Keratinocyte (primary cell): Measurements from ENCODE around the gene MPND. TPM values are rescaled to one million over a fixed set of nuclear protein-coding genes. Genes with fewer than 3 reads are reported as not detected.

Experiments used
- DNase-seq: peaks from one replicate; pipeline ENCODE4 v3.0.0-alpha.2; 2011; ENCODE audit warnings: low read depth, missing footprints, low spot score
- FAIRE-seq: peaks from 2 replicates; lab custom pipeline; 2011; peaks lifted over from hg19 to GRCh38; lab: Jason Lieb, UNC
- H2AFZ ChIP-seq: 2 replicates; pipeline ENCODE4 v1.6.0; 2012; ENCODE audit warnings: low read length, control low read depth, inconsistent platforms; ENCODE audit not compliant: control insufficient read depth
- H3K27ac ChIP-seq: 2 replicates; pipeline ENCODE4 v1.5.1; 2011; ENCODE audit warnings: low read length; ENCODE audit not compliant: control insufficient read depth, insufficient read depth
- H3K27me3 ChIP-seq: 3 replicates; pipeline ENCODE4 v1.6.0; 2011; ENCODE audit warnings: low read length; ENCODE audit not compliant: control insufficient read depth, insufficient read depth; ENCODE audit errors: extremely low read depth
- H3K36me3 ChIP-seq, 2 experiments: 2 replicates in 1 of 2; 3 replicates in 1 of 2; pipeline ENCODE4 v1.5.1; 2011; ENCODE audit warnings: low read length in 2 of 2, mild to moderate bottlenecking in 1 of 2; ENCODE audit not compliant: control insufficient read depth in 2 of 2, insufficient read depth in 2 of 2; ENCODE audit errors: extremely low read depth in 1 of 2
- H3K4me1 ChIP-seq: 3 replicates; pipeline ENCODE4 v1.5.1; 2011; ENCODE audit warnings: low read length; ENCODE audit not compliant: control insufficient read depth, insufficient read depth; ENCODE audit errors: extremely low read depth
- H3K4me2 ChIP-seq: 3 replicates; pipeline ENCODE4 v1.6.0; 2011; ENCODE audit warnings: low read depth, low read length; ENCODE audit not compliant: control insufficient read depth, insufficient read depth; ENCODE audit errors: extremely low read depth
- H3K4me3 ChIP-seq, 3 experiments: fragments of 200-600 bp in 1 of 3; sonication (generic) in 1 of 3; 2 replicates in 2 of 3; 3 replicates in 1 of 3; pipeline ENCODE4 v1.5.1; 2011 to 2016; ENCODE audit warnings: low read length in 3 of 3, mild to moderate bottlenecking in 3 of 3, control low read depth in 2 of 3, inconsistent platforms in 1 of 3, low read depth in 1 of 3, mixed read lengths in 1 of 3, mixed run types in 1 of 3, moderate library complexity in 1 of 3; ENCODE audit not compliant: control insufficient read depth in 2 of 3, insufficient read depth in 2 of 3; ENCODE audit errors: extremely low read depth in 1 of 3
- H3K79me2 ChIP-seq: 2 replicates; pipeline ENCODE4 v1.6.0; 2012; ENCODE audit warnings: low read length; ENCODE audit not compliant: control insufficient read depth, insufficient read depth
- H3K9ac ChIP-seq: 3 replicates; pipeline ENCODE4 v1.6.0; 2011; ENCODE audit warnings: low read length; ENCODE audit not compliant: control insufficient read depth, insufficient read depth; ENCODE audit errors: extremely low read depth
- H3K9me1 ChIP-seq: 3 replicates; pipeline ENCODE4 v1.6.0; 2011; ENCODE audit warnings: low read length; ENCODE audit not compliant: control insufficient read depth, insufficient read depth; ENCODE audit errors: extremely low read depth
- H3K9me3 ChIP-seq: 2 replicates; pipeline ENCODE4 v1.5.1; 2012; ENCODE audit warnings: low read depth, low read length; ENCODE audit not compliant: control insufficient read depth
- H4K20me1 ChIP-seq: 3 replicates; pipeline ENCODE4 v1.6.0; 2011; ENCODE audit warnings: low read length; ENCODE audit not compliant: control insufficient read depth, insufficient read depth; ENCODE audit errors: extremely low read depth
- EZH2 ChIP-seq: IDR thresholded peaks from one replicate; pipeline ENCODE4 v1.6.1; 2012; ENCODE audit warnings: inconsistent platforms, mild to moderate bottlenecking, low read length, moderate library complexity
- dilution Hi-C: fragments of 300-500 bp; cut with MboI; formaldehyde crosslinking; loops from one replicate; pipeline ENCODE4 v1.7.0; 2020; ENCODE audit warnings: low sequenced_read_pairs; ENCODE audit not compliant: extremely low pct_ligation_motif_present
- polyA plus RNA-seq, 5 experiments: library from polyadenylated mRNA; depleted of rRNA in 3 of 5; stranded (reverse) in 3 of 5; stranded (forward) in 1 of 5; unstranded in 1 of 5; fragments of >200 nt; gene quantifications; 1 replicate in 1 of 5; 2 replicates in 3 of 5; 3 replicates in 1 of 5; pipeline versions ENCODE4 v1.2.1 to v1.2.3, GENCODE V29; 2011 to 2012; ENCODE audit warnings: missing spikeins in 2 of 5, low read depth in 1 of 5, low replicate concordance in 1 of 5
- TF ChIP-seq, protein P1 (sequence below), 3 experiments: IDR thresholded peaks in 1 of 3; conservative IDR thresholded peaks in 1 of 3; optimal IDR thresholded peaks in 1 of 3; 2 replicates in 2 of 3; 3 replicates in 1 of 3; pipeline versions ENCODE3 to v1.5.1; 2011; ENCODE audit warnings: low read length in 3 of 3, mild to moderate bottlenecking in 3 of 3, moderate library complexity in 2 of 3, control low read depth in 1 of 3, inconsistent platforms in 1 of 3; ENCODE audit not compliant: insufficient read depth in 2 of 3; ENCODE audit errors: extremely low read depth in 1 of 3

MPND gene
- polyA plus RNA-seq, 1 donor (not counting 4 experiments of a cell fraction or from before 2014, with no cell fraction given), result 4.2 TPM

DNA sequence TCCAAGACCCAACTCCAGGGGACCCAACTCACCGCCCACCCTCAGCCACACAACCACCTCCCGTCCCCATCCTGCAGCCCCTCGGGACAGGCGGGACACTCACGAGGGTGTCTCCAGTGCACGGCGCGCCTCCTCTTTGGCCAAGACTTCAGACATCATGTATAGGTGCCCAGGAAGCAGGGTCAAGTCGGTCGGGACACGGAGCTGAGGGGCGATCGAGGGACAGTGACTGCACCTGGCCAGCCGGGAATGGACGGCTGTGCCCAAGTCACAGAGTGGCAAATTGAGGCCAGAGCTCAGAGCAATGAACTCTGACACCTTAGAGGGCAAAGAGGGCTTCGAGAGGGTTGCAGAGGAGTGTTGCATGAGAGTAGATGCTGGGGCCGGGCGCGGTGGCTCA, 13.5 kb upstream of the MPND start:
- no peak overlapping the region for H3K9ac ChIP-seq
- no peak overlapping the region for H3K4me3 ChIP-seq
- dilution Hi-C loops, result no loop called here
- H3K36me3 ChIP-seq, result peaks cover 0 to 10% of the 10 kb centered on the region in 2 experiments
- H3K79me2 ChIP-seq, result no peaks in the 10 kb centered on the region
- H3K9me1 ChIP-seq, result no peaks in the 10 kb centered on the region
- no peak overlapping the region for H3K27ac ChIP-seq
- no peak overlapping the region for H2AFZ ChIP-seq
- no peak overlapping the region for H3K4me2 ChIP-seq
- DNase-seq, result no peak
- no peaks in the 10 kb centered on the region for H3K9me3 ChIP-seq
- H3K4me1 ChIP-seq, result no peaks in the 10 kb centered on the region
- no peak for FAIRE-seq
- H3K27me3 ChIP-seq, result no peaks in the 10 kb centered on the region
- no peaks in the 10 kb centered on the region for H4K20me1 ChIP-seq
- TF ChIP-seq, protein P1, sequence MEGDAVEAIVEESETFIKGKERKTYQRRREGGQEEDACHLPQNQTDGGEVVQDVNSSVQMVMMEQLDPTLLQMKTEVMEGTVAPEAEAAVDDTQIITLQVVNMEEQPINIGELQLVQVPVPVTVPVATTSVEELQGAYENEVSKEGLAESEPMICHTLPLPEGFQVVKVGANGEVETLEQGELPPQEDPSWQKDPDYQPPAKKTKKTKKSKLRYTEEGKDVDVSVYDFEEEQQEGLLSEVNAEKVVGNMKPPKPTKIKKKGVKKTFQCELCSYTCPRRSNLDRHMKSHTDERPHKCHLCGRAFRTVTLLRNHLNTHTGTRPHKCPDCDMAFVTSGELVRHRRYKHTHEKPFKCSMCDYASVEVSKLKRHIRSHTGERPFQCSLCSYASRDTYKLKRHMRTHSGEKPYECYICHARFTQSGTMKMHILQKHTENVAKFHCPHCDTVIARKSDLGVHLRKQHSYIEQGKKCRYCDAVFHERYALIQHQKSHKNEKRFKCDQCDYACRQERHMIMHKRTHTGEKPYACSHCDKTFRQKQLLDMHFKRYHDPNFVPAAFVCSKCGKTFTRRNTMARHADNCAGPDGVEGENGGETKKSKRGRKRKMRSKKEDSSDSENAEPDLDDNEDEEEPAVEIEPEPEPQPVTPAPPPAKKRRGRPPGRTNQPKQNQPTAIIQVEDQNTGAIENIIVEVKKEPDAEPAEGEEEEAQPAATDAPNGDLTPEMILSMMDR (optimal IDR thresholded peaks at IDR 0.05 in 1 of 3, IDR thresholded peaks at IDR 0.05 in 1 of 3, conservative IDR thresholded peaks at IDR 0.05 in 1 of 3; ENCODE audit: extremely low read depth in 1 of 3, insufficient read depth in 2 of 3, low read length in 3 of 3), result no peak
- TF ChIP-seq EZH2, result no peak

DNA sequence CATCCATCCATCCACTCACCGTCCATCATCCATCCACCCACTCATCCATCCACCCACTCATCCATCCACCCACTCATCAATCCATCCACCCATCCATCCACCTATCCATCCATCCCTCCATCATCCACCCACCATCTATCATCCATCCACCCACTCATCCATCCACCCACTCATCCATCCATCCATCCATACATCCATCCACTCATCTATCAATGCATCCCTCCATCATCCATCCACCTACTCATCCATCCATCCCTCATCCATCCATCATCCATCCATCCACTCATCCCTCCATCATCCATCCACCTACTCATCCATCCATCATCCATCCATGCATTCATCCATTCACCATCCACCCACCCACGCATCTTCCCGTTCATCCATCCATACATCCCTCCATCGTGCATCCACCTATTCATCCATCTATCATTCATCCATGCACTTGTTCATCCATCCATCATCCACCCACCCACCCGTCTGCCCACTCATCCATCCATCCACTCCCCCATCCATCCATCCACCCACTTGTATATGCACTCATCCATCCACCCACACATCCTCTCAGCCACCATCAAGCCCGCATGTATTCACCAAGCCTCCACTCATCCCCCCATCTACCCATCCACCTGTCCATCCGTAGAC, 8.3 kb upstream of the MPND start:
- Histone ChIP-seq H3K4me1 (peaks cover 6% of the 10 kb centered on the region), H2AFZ (no peak overlapping the region), H3K79me2 (peaks cover 1% of the 10 kb centered on the region), H3K27me3 (no peaks in the 10 kb centered on the region), H3K4me3 (no peak overlapping the region), H3K36me3 (peaks cover 0 to 7% of the 10 kb centered on the region in 2 experiments), H3K4me2 (no peak overlapping the region), H3K9me3 (no peaks in the 10 kb centered on the region), H3K27ac (no peak overlapping the region), H4K20me1 (no peaks in the 10 kb centered on the region), H3K9ac (no peak overlapping the region), H3K9me1 (no peaks in the 10 kb centered on the region)
- TF ChIP-seq EZH2, result no peak
- TF ChIP-seq, protein P1 (optimal IDR thresholded peaks at IDR 0.05 in 1 of 3, IDR thresholded peaks at IDR 0.05 in 1 of 3, conservative IDR thresholded peaks at IDR 0.05 in 1 of 3; ENCODE audit: extremely low read depth in 1 of 3, insufficient read depth in 2 of 3, low read length in 3 of 3), result no peak
- no peak for DNase-seq
- dilution Hi-C loops, result no loop called here
- no peak for FAIRE-seq
